Measurements from ENCODE around the gene GIGYF2. TPM values are rescaled to one million over a fixed set of nuclear protein-coding genes. Genes with fewer than 3 reads are reported as not detected.

GIGYF2 gene
- total RNA-seq, 1 donor from 2014 or later: 46.7 TPM

GRCh38 chr2:232802091-232802490 lies 105.0 kb downstream of the GIGYF2 start:
- Histone ChIP-seq H3K4me3 (ENCODE audit: low read depth, low read length) (no peak overlapping the region), H3K27me3 (ENCODE audit: control insufficient read depth, insufficient read depth, low read length) (no peaks in the 10 kb centered on the region), H3K36me3 (ENCODE audit: control insufficient read depth, insufficient read depth, low read length) (no peaks in the 10 kb centered on the region)
- DNase-seq (ENCODE audit: low read depth): no peak
- TF ChIP-seq CTCF (IDR thresholded peaks at IDR 0.05; ENCODE audit: insufficient read depth, low read length, poor library complexity, severe bottlenecking): no peak

GRCh38 chr2:232809349-232810124 lies 112.4 kb downstream of the GIGYF2 start:
- no peak for TF ChIP-seq CTCF (IDR thresholded peaks at IDR 0.05; ENCODE audit: insufficient read depth, low read length, poor library complexity, severe bottlenecking)
- Histone ChIP-seq H3K27me3 (ENCODE audit: control insufficient read depth, insufficient read depth, low read length) (no peaks in the 10 kb centered on the region), H3K4me3 (ENCODE audit: low read depth, low read length) (no peak overlapping the region), H3K36me3 (ENCODE audit: control insufficient read depth, insufficient read depth, low read length) (no peaks in the 10 kb centered on the region)
- DNase-seq (ENCODE audit: low read depth): no peak

- Histone ChIP-seq H3K36me3 (ENCODE audit: control insufficient read depth, insufficient read depth, low read length) (peaks cover 2% of the 10 kb centered on the region), H3K27me3 (ENCODE audit: control insufficient read depth, insufficient read depth, low read length) (no peaks in the 10 kb centered on the region), H3K4me3 (ENCODE audit: low read depth, low read length) (no peak overlapping the region)
- no peak for DNase-seq (ENCODE audit: low read depth)
- TF ChIP-seq CTCF (IDR thresholded peaks at IDR 0.05; ENCODE audit: insufficient read depth, low read length, poor library complexity, severe bottlenecking): no peak
Measured at GRCh38 chr2:232810444-232810843, 113.3 kb downstream of the GIGYF2 start.

GRCh38 chr2:232815569-232815968 lies 118.4 kb downstream of the GIGYF2 start:
- Histone ChIP-seq H3K4me3 (ENCODE audit: low read depth, low read length) (no peak overlapping the region), H3K36me3 (ENCODE audit: control insufficient read depth, insufficient read depth, low read length) (peaks cover 2% of the 10 kb centered on the region), H3K27me3 (ENCODE audit: control insufficient read depth, insufficient read depth, low read length) (no peaks in the 10 kb centered on the region)
- no peak for DNase-seq (ENCODE audit: low read depth)
- no peak for TF ChIP-seq CTCF (IDR thresholded peaks at IDR 0.05; ENCODE audit: insufficient read depth, low read length, poor library complexity, severe bottlenecking)

GRCh38 chr2:232816657-232817056 lies 119.5 kb downstream of the GIGYF2 start:
- peaks cover 2% of the 10 kb centered on the region for H3K36me3 ChIP-seq (ENCODE audit: control insufficient read depth, insufficient read depth, low read length)
- DNase-seq (ENCODE audit: low read depth): no peak
- H3K27me3 ChIP-seq (ENCODE audit: control insufficient read depth, insufficient read depth, low read length): no peaks in the 10 kb centered on the region
- no peak for TF ChIP-seq CTCF (IDR thresholded peaks at IDR 0.05; ENCODE audit: insufficient read depth, low read length, poor library complexity, severe bottlenecking)
- no peak overlapping the region for H3K4me3 ChIP-seq (ENCODE audit: low read depth, low read length)

- no peak for TF ChIP-seq CTCF (IDR thresholded peaks at IDR 0.05; ENCODE audit: insufficient read depth, low read length, poor library complexity, severe bottlenecking)
- Histone ChIP-seq H3K36me3 (ENCODE audit: control insufficient read depth, insufficient read depth, low read length) (peaks cover 2% of the 10 kb centered on the region), H3K4me3 (ENCODE audit: low read depth, low read length) (no peak overlapping the region), H3K27me3 (ENCODE audit: control insufficient read depth, insufficient read depth, low read length) (no peaks in the 10 kb centered on the region)
- no peak for DNase-seq (ENCODE audit: low read depth)
Measured at GRCh38 chr2:232817756-232818155, 120.6 kb downstream of the GIGYF2 start.
